ENCODE results near the gene FRK. TPM values are rescaled to one million over a fixed set of nuclear protein-coding genes. Genes with fewer than 3 reads are reported as not detected.

FRK gene
- total RNA-seq, 4 donors from 2014 or later = 0.44 to 1.3 (median 0.63) TPM

- TF ChIP-seq CTCF (IDR thresholded peaks at IDR 0.05; ENCODE audit: low read depth) = no peak
Measured at GRCh38 chr6:115982453-115982852, 78.2 kb downstream of the FRK start.

GRCh38 chr6:115977220-115977619 lies 83.5 kb downstream of the FRK start:
- TF ChIP-seq CTCF (IDR thresholded peaks at IDR 0.05; ENCODE audit: low read depth) = no peak

GRCh38 chr6:115976321-115976870 lies 84.3 kb downstream of the FRK start:
- TF ChIP-seq CTCF (IDR thresholded peaks at IDR 0.05; ENCODE audit: low read depth) = no peak

GRCh38 chr6:115972679-115973078 lies 88.0 kb downstream of the FRK start:
- no peak for TF ChIP-seq CTCF (IDR thresholded peaks at IDR 0.05; ENCODE audit: low read depth)

GRCh38 chr6:115971785-115972184 lies 88.9 kb downstream of the FRK start:
- TF ChIP-seq CTCF (IDR thresholded peaks at IDR 0.05; ENCODE audit: low read depth) = no peak

GRCh38 chr6:115969930-115970273 lies 90.8 kb downstream of the FRK start:
- TF ChIP-seq CTCF (IDR thresholded peaks at IDR 0.05; ENCODE audit: low read depth) = no peak

GRCh38 chr6:115969207-115969929 lies 91.3 kb downstream of the FRK start:
- no peak for TF ChIP-seq CTCF (IDR thresholded peaks at IDR 0.05; ENCODE audit: low read depth)
